Transverse colon (tissue), 4 donors: ENCODE results near the gene WDR18.

Experiments used
- CTCF ChIP-seq, 5 experiments: fragments of 200-600 bp in 3 of 5; fragments of 450-650 bp in 2 of 5; sonication (generic) in 3 of 5; IDR thresholded peaks; 1 replicate in 2 of 5; 2 replicates in 3 of 5; pipeline ENCODE4 v1.5.1; 2016 to 2017; ENCODE audit warnings: antibody characterized with exemption in 5 of 5, inconsistent platforms in 3 of 5, mild to moderate bottlenecking in 2 of 5, moderate library complexity in 1 of 5
- EP300 ChIP-seq: sonication (generic); formaldehyde crosslinking; IDR thresholded peaks from one replicate; pipeline ENCODE4 v1.6.1; 2017; ENCODE audit warnings: antibody characterized with exemption, low read depth
- POLR2A ChIP-seq: fragments of 450-650 bp; IDR thresholded peaks from one replicate; pipeline ENCODE4 v1.6.1; 2016; ENCODE audit warnings: antibody characterized with exemption, mild to moderate bottlenecking, moderate library complexity
- POLR2AphosphoS5 ChIP-seq, 3 donors: sonication (generic); formaldehyde crosslinking; IDR thresholded peaks; one replicate each; pipeline ENCODE4 v1.6.1; 2016; ENCODE audit warnings: antibody characterized with exemption in 3 of 3

- no peak for TF ChIP-seq CTCF (IDR thresholded peaks at IDR 0.05)
- TF ChIP-seq POLR2A = no peak
- no peak for TF ChIP-seq POLR2AphosphoS5 (IDR thresholded peaks at IDR 0.05)
- no peak for TF ChIP-seq EP300
These were observed 23.5 kb downstream of the WDR18 start for GRCh38 chr19:1007399-1008251.
